ENCODE measurements around the gene TMOD3.

GRCh38 chr15:51838270-51838669 lies 8.8 kb downstream of the TMOD3 start:
- no peak for TF ChIP-seq CTCF (IDR thresholded peaks at IDR 0.05; ENCODE audit: low read depth, low read length, poor library complexity, severe bottlenecking)
- no peak for TF ChIP-seq EZH2phosphoT487 (IDR thresholded peaks at IDR 0.05; ENCODE audit: borderline replicate concordance, low read length)

Measured in DOHH2 (cell line).